Islet precursor cell (in vitro differentiated cells): ENCODE results near the gene NEU4.

Source experiments
- DNase-seq: peaks from one replicate; pipeline ENCODE4 v3.0.0-alpha.2; 2018

NEU4 gene

DNA sequence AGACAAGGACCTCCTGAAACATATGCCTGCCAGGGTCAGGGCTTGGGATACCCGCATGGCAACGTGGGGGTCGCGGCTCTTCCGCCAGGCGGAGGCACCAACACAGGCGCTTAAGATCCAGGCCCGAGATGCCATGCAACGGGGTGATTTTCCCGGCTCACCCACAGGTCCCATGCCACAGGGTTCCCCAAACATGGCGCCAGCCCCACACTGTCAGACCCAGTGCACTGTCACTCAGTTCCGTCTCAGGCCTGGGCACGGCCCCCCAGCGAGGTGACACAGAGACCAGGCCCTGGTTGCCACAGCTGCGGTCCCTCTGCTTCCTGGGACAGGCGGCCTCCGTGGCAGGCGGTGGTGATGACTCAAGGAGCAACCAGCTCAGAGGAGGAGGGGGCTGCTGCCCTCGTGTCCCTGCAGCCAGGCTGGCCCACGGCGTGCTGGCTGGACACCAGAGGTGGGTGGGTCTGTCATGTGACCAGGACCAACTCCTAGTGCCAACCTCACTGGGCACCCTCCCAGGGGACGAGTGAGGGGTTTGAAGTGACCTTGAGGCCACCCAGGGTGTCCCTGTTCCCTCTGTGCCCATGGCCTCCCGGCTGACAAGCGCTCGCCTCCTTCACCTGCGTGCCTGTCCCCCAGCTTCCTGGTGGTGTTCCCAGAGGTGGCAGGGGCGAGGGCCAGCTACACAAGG lies 44.8 kb downstream of the NEU4 start:
- DNase-seq: peak; percentile 78

DNA sequence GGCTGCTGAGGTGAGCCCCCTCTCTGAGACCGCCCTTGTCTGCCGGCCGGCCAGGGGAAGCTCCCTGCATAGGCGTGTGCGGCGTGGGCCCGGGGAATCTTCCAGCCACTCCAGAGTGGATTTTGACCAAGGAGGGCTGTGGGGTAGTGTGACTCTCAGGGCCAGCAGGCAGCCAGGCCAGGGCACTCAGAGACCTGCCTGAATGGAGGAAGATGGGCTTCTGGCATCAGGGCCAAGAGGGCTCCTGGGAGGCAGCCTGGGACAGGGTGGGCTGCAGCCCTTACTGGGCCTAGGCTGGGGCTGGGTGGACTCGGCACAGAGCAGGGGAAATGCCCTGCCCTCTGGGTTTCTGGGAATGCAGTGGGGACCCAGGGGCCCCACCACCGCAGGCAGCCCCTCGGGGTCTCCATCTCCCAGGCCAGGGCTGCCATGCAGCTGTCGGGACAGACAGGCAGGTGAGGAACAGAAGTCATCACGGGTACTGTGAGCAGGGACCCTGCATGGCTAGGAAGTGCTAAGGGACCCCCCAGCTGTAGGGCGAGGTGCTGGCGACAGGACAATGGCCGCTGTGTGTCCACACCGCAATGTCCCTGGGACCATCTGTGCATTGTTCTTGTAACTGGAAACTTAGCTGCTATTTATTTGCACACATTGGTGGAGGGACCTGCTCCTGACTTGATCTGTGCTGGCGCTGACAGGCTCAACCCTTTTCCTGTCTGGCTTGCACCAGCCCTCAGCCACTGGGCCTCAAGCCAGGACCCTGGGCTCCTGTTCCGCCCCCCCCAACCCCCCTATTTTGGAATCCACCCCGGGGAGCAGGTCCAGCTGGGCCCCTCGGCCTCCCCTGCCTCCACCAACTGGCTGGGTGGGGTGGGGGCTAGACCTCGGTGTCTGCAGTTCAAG lies 45.6 kb downstream of the NEU4 start:
- no peak for DNase-seq

DNA sequence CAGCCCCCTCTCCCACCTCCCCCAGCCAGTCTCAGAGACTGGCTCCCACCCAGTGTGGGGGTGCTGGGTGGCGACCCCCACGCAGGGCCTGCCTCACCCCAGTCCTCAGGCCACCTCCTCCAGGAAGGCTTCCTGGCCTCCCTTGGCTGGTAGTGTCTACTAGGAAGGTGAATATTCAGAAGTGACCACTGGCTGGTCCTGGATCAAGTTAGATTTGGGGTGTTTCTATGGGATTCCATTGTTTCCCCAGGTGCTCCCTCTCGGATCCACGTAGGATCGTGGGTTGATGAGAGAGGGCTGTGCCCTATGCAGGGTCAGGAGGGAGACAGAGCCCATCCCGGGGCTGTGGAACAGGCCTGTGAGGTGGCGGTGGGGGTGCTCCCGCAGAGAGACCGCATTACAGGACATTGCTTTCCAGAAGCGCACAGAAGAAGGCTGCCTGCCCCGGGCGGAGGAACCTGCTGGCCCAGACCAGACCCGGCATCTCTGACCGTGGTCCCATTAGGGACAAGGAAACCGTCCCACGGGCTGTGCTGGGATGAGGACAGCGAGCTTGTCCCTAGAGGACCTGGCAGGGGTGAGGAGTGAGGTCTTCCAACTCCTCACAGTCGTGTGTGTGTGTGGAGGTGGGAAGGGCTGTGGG lies 46.4 kb downstream of the NEU4 start:
- no peak for DNase-seq

DNA sequence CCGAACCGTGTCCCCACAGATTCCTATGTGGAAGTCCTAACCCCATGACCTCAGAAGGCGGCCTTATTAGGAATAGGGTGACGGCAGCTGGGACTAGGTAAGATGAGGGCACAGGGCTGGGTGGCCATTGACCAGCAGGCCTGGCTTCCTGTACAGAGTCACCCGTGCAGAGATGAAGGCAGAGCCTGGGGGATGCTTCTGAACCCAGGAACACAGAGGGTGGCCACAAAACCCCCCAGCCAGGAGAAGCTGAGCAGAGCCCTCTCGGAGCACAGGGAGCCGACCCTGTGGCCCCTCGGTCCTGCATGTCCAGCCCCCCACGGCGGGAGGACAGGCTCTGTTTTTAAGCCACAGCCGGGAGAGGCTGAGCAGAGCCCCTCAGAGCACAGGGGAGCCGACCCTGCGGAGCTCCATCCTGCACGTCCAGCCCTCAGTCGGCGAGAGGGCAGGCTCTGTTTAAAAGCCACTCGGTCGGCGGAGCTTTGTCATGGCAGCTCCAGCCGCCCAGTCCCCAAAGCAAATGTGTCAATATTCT lies 47.0 kb downstream of the NEU4 start:
- DNase-seq: no peak

GRCh38 chr2:241857041-241857541 lies 48.1 kb downstream of the NEU4 start:
- DNase-seq: no peak

DNA sequence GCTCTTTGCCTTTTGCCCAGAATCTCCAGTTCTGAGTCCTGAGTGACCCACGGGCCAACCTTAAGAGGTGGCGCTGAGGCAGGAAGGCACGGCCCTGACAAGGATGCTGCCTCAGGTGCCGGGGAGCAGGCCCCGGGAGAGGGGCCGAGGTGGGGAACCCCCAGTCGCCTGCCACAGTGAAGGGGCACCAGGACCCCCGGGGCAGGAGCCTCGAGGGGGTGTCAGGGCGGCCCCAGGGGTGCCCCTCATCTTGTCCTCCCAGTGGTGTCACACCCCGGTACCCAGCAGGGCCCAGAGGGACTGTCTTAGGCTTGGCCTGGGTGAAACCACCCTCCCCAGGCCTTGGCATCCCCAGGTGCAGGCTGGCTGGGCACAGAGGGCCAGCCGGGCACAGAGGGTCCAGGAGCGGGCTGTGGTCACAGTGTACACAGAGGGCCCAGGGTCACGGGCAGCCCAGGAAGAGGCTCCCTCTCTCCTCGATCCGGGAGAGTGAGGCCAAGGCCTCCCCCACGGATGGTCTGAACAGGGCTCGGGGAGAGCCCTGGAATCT lies 48.7 kb downstream of the NEU4 start:
- no peak for DNase-seq

GRCh38 chr2:241858206-241859016 lies 49.4 kb downstream of the NEU4 start, which contains the start of gene PDCD1:
PDCD1 (minus strand) TSS chr2:241858894; CDS start chr2:241858838, 56 bp downstream.
- no peak for DNase-seq

GRCh38 chr2:241859017-241859435 lies 50.0 kb downstream of the NEU4 start:
- no peak for DNase-seq

DNA sequence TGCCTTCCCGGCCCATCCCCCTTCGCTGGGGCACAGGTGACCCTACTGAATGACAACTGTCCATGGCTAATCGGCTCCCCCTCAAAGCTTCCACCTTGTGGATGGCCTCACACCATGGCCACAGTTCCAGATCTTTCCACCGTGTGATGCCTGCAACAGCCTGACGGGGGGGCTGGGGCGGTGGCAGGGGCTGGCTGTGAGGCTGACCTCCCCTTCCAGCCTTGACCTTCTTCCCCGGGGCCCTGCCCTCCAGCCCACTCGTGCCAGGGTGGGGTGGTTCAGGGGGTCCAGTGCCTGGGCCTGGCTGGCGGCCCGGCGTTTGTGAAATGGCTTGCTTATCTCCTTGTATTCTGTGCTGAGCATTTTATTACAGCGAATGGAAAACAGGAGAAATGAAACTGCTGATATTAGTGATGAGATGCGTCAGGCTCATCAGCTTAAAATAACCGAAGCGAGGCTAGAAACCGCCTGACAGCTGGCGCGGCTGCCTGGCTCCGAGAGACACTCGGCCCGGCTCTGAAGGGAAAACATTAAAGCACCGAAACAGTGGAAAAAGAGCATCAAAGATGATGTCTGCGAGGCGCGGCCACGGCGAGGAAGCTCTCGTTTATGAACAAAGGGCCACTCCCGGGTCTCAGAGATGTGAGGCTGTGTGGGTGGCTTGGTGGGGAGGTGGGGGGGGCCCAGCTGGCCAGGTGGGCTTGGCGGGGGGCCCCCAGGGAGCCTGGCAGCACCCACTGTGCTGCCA lies 50.6 kb downstream of the NEU4 start:
- DNase-seq: no peak

DNA sequence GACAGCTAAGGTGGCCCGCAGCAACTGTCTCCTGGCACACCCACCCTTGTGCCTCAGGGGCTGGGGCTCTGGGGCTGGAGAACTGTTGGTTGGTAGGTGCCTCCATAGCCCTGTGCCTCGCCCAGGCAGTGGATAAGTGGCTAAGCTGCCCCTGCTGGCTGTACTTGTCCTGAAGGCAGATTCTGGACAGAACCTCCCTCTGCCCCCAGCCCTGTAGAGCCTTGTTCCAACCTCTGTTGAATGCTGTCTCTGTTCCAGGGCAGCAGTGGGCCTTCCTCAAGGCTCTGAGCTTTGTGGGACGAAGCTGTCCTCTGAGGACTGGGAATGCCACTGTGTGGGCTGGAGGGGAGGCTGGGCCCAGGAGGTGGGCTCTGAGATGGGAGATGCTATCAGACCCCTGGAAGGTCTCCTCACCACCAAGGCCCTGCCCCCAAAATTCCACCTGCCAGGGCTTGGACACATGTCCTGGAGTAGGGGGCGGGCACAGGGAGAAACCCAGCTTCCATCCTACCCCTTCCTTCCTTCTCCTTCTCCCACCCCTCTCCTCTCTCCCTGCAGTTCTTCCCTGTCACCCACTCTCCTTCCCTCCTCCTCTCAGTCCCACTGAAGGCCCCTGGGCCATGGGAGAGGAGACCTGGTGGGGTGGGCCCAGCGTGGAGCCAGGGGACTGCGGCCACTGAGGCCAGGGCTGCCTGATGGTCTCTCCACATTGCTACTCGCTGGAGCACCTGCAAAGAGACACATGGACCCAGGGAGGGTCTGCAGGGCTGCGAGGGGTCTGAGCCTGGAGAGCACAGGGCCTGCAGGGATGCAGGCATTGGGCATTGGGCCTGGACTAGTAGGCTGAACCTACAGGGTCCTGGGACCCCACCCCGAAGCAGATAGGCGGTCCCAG lies 51.4 kb downstream of the NEU4 start:
- DNase-seq: no peak

- no peak for DNase-seq
Measured at GRCh38 chr2:241861264-241861663, 52.3 kb downstream of the NEU4 start.

DNA sequence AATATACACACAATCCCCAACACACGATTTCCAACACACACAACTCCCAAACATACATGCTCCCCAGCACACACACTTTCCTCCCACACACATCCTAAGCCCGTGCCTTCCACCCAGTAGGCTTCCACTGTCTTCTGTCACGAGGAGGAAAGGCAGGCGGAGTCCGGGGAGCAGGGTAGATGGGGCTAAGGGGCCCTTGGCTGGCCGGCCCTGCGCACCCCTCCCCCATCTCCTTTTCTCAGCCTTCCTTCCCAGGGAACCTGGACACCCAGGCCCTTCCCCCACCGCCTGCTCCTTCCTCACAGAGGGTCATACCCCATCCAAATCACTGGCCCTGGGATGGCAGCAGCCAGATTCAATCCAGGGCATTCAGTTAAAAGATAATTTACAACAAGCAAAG lies 53.1 kb downstream of the NEU4 start:
- no peak for DNase-seq

DNA sequence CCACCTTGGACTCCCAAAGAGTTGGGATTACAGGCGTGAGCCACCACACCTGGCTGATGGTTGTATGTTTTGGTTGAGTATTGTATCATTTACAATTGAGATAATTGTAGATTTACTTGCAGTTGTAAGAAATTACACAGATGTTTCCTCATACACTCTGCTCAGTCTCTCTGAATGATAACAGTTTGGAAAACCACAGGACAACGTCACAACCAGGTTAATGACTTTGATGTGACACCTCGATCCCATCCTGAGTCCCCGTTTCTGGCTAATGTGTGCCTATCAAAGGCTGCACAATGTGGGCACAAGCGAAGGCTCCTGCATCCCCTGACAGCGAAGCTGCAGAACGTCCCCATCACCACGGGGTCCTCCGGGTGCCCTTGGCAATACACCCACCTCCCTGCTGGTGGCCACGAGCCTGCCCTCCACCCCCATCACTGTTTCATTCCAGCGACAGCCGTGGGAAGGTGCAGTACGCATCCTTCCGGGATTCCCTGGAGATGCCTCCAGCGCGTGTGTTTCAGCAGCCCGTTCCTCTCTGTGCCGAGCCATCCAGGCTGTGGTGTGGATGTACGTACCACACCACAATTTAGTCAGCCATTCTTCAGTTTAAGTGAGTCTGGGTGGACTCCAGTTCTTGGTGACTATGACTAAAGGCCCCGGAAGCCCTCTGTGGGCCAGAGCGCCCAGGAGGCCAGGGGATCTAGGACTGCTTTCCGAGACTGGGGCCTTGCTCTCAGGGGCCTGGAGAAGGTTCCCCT lies 54.0 kb downstream of the NEU4 start:
- DNase-seq: no peak

- no peak for DNase-seq
Measured at GRCh38 chr2:241863536-241863954, 54.6 kb downstream of the NEU4 start.

DNA sequence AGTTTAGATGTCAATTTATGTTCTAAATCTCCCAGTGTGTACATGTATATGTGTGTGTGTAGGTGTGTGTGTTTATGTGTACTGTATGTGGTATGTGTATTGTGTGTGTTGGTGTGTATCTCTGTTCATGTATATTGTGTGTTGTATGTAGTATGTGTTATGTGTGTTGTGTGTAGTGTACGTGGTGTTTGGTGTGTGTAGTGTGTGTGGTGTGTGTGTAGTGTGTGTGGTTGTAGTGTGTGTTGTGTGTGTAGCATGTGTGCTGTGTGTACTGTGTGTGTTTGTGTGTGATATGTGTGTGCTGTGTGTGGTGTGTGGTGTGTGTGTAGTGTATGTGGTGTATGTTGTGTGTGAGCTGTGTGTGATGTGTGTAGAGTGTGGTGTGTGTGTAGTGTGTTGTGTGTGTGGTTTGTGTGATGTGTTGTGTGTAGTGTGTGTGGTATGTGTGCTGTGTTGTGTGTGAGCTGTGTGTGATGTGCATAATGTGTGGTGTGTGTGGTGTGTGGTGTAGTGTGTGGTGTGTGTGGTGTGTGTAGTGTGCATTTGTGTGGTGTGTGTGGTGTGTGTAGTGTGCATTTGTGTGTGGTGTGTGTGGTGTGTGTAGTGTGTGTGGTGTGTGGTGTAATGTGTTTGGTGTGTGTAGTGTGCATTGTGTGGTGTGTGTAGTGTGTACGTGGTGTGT lies 55.3 kb downstream of the NEU4 start:
- DNase-seq: no peak

GRCh38 chr2:241864850-241865213 lies 55.8 kb downstream of the NEU4 start:
- no peak for DNase-seq

- no peak for DNase-seq
Measured at GRCh38 chr2:241865416-241865956, 56.5 kb downstream of the NEU4 start.
